HG03520 (cell line): ENCODE results near the gene RSPH3.
"Not testable (repeated sequence)": the region's sequence is repeated elsewhere in the genome, so short reads cannot be mapped to it uniquely, and the experiment has no call there.

ENCODE experiments used
- ATAC-seq: cut with Tn5 transposase; IDR thresholded peaks from one replicate; pipeline ENCODE4 v1.9.1; 2021; ENCODE audit warnings: mild to moderate bottlenecking, moderate library complexity; ENCODE audit not compliant: unreplicated experiment

RSPH3 gene

GRCh38 chr6:158977382-158977781 is 22.6 kb downstream of the RSPH3 start:
- ATAC-seq = no peak

- ATAC-seq = no peak
These were observed 27.5 kb downstream of the RSPH3 start for GRCh38 chr6:158972241-158973233.

- ATAC-seq = no peak
These were observed 29.2 kb downstream of the RSPH3 start for GRCh38 chr6:158970640-158971275.

- no peak for ATAC-seq
These were observed 30.9 kb downstream of the RSPH3 start for GRCh38 chr6:158969148-158969547.

GRCh38 chr6:158963020-158963808 is 36.8 kb downstream of the RSPH3 start:
- ATAC-seq = no peak

GRCh38 chr6:158962371-158962770 is 37.6 kb downstream of the RSPH3 start:
- no peak for ATAC-seq

- no peak for ATAC-seq
These were observed 40.0 kb downstream of the RSPH3 start for GRCh38 chr6:158960026-158960425.

GRCh38 chr6:158959552-158959951 is 40.5 kb downstream of the RSPH3 start:
- no peak for ATAC-seq

- ATAC-seq = no peak
These were observed 41.3 kb downstream of the RSPH3 start for GRCh38 chr6:158958504-158959386.

GRCh38 chr6:158955255-158955654 is 44.7 kb downstream of the RSPH3 start:
- no peak for ATAC-seq

- ATAC-seq = no peak
These were observed 45.2 kb downstream of the RSPH3 start for GRCh38 chr6:158954753-158955152.

- not testable (repeated sequence) for ATAC-seq
These were observed 48.0 kb downstream of the RSPH3 start for GRCh38 chr6:158952011-158952410.

GRCh38 chr6:158951565-158951964 is 48.4 kb downstream of the RSPH3 start:
- not testable (repeated sequence) for ATAC-seq

GRCh38 chr6:158947284-158947683 is 52.7 kb downstream of the RSPH3 start:
- no peak for ATAC-seq

GRCh38 chr6:158943380-158944032 is 56.5 kb downstream of the RSPH3 start:
- ATAC-seq = no peak

- ATAC-seq = no peak
These were observed 57.7 kb downstream of the RSPH3 start for GRCh38 chr6:158942349-158942748.

- no peak for ATAC-seq
These were observed 58.8 kb downstream of the RSPH3 start for GRCh38 chr6:158941246-158941645.

- no peak for ATAC-seq
These were observed 60.5 kb downstream of the RSPH3 start for GRCh38 chr6:158939255-158940159.

- no peak for ATAC-seq
These were observed 61.2 kb downstream of the RSPH3 start for GRCh38 chr6:158938811-158939254.
